HTERT RPE-1 (cell line): ENCODE data around the gene PAX5.

Source experiments
- in situ Hi-C: fragments of 300-500 bp; cut with MboI; formaldehyde crosslinking; loops from 4 replicates; pipeline ENCODE4 v1.14.3; 2020; ENCODE audit warnings: low sequenced_read_pairs

Gene PAX5

DNA sequence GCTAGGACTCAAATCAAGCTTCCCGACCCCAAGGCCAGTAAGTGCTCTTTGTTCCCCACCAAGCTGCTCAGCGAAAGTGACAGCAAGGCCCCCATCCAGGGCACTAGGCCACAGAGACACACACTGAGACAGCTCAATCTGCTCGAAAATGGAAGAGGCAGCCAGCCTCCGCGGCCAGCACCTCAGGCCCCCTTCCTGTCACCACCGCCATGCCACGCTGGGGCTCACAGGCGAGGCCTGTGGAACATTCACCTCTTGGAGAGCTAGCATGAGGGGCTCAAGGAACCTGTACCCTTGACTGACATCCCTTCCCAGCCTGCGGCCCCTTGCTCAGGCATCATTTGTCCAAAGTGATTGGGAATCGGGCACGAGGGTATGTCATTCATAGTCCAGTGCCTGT, 71.4 kb downstream of the PAX5 start:
- in situ Hi-C loops = no loop called here

GRCh38 chr9:36961561-36962325, 72.3 kb downstream of the PAX5 start:
- in situ Hi-C loops = no loop called here

DNA sequence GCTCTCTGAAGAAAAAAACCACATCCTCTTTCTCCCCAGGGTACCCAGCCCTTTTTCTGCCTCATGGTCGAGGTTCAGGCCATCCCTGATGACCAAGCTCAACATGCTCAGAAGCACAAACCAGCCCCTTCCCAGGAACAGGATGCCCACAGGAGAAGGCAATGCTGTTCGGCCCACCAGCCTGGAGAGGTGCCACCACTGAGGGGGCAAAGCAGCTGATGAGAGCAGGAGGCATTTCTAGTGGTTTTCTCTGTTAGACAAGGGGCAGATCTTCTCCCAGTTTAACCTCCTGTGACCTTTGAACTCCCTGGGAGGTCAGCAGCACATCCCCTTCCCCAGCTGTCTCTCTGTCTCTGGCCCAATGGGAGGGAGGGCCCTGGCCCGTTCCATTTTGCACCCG, 73.0 kb downstream of the PAX5 start:
- in situ Hi-C loops = no loop called here

- in situ Hi-C loops = no loop called here
These were observed 73.5 kb downstream of the PAX5 start for GRCh38 chr9:36960575-36960955.

DNA sequence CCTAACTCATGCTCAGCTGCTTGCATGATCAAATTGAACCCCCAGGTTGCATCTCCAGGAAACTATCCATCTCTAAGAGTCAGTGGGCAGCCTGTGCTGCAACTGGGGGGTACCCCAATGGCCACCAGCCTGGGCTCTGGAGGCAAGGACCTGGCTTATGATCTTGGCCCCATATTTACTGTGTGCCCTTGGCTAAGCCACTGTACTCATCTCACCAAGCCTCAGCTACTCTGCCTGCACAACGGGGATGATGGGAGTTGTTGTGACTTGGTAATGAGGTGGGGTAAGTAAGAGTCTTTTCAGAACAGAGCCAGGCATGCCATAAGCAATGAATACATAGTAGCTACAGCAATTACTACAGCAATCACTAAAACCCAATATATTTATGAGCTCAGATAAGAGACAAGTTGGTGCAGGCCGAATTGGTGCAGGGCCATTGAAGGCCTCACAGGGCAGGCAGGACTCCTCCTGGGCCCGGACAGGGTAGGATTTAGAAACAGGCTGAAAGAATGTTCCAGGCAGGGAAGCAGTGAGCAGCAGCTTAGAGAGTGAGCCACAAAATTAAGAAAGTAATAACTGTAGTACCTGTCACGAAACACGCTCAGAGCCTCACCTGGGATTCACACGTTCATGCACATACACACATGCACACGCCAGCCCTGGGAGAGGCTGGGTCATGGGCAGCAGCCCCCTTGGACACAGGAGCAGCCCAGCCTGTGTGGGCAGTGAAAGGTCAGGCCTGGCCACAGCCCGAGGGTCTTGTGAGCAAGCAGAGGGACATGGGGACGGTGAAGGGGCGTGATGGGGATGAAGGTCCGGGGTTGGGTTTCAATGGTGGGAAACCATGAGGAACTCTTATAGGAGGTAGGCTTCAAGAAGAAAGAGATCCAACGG, 74.1 kb downstream of the PAX5 start:
- in situ Hi-C loops = no loop called here

GRCh38 chr9:36956908-36957307, 77.2 kb downstream of the PAX5 start:
- in situ Hi-C loops = no loop called here

GRCh38 chr9:36950389-36950788, 83.7 kb downstream of the PAX5 start:
- in situ Hi-C loops = no loop called here

DNA sequence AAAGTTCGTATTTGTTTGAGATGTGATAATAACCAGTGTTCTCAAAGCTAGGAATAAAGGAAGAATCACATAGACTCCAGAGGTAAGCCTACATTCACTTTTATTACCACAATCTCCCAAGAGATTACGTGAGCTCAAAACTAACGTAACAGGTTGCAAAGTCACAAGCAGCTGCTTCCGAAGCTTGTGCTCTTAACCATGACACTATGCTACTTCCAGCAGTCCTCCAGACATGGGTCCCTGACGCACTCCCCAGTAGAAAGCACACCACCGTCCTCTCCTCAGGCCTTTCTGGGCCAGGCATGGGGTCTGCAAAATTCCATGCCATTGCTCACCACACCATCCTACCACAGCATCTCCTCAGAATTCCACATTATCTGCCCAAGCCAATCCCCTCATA, 84.6 kb downstream of the PAX5 start:
- in situ Hi-C loops = no loop called here

DNA sequence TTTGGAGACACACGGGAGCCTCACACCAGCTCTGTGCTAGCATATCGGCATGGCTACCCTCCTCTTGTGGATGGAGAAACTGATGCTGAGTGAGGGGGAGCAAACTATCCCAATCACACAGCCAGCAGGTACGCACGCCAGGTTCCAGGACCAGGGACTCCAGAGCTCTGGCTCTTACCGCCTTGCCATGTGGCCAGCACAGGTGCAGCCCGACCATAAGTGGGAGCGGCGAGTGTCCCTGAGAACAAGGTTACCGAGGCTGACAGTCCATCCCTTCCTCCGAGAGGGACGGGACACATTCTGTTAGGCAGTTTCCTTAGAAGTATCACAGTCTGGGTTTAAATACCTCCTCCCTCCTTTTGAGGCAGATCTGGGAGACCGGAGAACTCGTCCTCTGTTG, 86.0 kb downstream of the PAX5 start:
- in situ Hi-C loops = no loop called here

GRCh38 chr9:36946653-36947052, 87.4 kb downstream of the PAX5 start:
- in situ Hi-C loops = no loop called here

DNA sequence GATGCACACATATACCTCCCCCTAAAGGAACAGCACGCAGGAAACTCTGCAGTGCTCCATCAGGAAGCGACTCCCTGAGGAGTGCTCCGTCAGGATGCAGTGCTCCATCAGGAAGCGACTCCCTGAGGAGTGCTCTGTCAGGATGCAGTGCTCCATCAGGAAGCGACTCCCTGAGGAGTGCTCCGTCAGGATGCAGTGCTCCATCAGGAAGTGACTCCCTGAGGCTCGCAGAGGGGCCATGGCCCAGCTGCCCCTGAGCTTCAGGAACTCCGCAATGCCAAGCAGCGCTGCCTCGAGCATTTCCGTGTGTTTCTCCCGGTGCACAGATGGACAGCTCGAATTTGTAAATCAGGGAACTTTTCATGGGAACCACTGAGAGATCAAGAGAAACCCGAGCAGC, 88.1 kb downstream of the PAX5 start:
- in situ Hi-C loops = no loop called here

DNA sequence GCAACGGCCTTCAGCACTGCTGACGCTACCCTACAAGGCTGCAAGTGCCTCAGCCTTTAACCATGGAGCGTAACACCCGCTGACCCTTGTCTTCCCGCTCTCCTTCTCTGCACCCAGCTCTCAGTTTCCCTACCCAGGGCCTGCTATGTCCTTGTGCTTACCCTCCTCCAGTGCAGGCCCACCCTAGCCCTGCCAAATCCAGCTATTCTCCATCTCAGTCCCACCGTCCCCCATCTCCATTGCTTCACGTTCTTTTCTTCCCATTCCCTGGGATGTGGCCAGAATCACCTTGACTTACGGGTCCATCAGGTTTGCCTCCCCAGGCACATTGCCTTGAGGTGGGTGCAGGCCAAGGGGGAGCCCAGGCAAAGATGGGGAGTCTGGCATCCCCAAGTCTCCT, 91.2 kb downstream of the PAX5 start:
- in situ Hi-C loops = no loop called here

GRCh38 chr9:36941441-36941840, 92.6 kb downstream of the PAX5 start:
- in situ Hi-C loops = no loop called here

DNA sequence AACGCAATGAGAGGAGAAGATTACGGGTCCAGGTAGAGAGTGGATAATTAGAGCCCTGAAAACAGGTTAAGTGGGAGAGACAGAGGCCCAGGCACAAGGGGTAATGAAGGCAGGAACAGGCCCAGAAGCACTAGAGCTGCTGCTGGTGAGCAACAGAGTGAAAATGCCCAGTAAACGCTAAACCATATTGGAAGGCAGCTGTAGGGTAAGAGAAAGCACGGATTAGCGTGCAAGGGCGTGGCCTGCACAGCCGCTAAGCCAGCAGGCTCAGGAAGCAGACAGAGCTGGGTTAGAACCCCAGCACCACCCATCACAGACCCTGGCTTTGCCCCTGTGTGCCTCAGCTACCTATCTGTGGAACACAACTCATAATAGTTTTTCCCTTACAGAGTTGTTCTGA, 93.2 kb downstream of the PAX5 start:
- in situ Hi-C loops = no loop called here

- in situ Hi-C loops = no loop called here
These were observed 93.6 kb downstream of the PAX5 start for GRCh38 chr9:36940500-36940853.

- in situ Hi-C loops = no loop called here
These were observed 94.2 kb downstream of the PAX5 start for GRCh38 chr9:36939655-36940499.

GRCh38 chr9:36939214-36939613, 94.9 kb downstream of the PAX5 start:
- in situ Hi-C loops = no loop called here

DNA sequence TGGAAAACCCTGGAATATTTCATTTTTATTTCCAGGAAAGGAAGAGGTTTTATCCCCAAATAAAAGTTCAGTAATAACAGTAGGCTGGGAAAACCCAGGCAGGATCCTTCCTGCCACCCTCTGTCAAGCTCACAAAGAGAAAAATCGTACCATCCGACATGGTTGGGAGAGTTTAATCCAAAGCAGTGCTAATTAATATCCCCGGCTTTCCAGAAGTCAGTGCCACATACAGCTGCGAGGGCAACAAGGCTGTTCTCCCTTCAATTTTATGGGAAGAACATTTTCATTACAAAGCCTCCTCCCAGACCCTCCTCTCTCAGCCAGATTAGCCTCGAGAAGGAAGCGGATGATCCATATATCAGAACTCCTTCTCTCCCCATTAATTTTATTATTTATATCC, 95.5 kb downstream of the PAX5 start:
- in situ Hi-C loops = no loop called here

GRCh38 chr9:36937951-36938350, 96.1 kb downstream of the PAX5 start:
- in situ Hi-C loops = no loop called here

DNA sequence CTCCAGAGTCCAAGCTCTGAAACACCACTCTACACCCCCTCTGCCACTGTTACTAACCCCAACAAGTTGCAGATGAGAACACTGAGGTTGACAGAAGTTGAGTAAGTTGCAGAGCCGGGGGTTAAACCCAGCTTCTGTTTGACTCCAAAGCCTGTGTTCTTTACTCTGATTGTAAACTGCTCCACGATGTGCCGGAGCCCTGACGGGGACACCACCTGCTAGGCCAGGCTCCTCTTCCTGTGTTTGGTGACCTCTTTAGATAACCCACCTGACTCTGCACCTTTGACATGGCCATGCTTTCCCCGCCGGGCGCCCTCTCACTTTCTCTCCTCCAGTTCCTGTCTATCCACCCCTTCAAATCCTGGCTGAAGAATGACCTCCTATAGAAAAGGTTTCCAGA, 96.7 kb downstream of the PAX5 start:
- in situ Hi-C loops = no loop called here

DNA sequence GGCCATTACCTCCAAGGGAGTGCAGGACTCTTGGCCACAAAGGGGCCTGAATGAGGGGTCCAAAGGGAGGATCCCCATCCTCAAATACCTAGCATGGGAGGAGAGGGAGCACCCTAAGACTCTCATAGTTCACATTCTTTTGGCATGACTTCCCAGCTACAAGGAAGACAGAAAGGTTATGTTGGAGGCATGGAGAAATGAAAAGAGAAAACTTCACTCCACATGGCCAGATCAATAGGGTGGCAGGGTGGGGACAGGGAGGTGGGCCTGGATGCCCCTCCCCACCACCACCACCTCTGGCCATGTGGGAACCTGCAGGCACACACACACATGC, 97.6 kb downstream of the PAX5 start:
- in situ Hi-C loops = no loop called here
